ENCODE results near the gene FMO1.
A peak's percentile ranks its signal among the peaks of the same experiment; 100 is the strongest.

The FMO1 gene

GRCh38 chr1:171311771-171312558 lies 63.7 kb downstream of the FMO1 start:
- no peak for TF ChIP-seq POLR2AphosphoS5 (IDR thresholded peaks at IDR 0.05; ENCODE audit: low read depth, low read length)
- no peak for TF ChIP-seq REST (IDR thresholded peaks at IDR 0.05; ENCODE audit: insufficient read depth in 1 of 2, low read depth in 2 of 2, low read length in 2 of 2)
- no peak for TF ChIP-seq TAF1 (IDR thresholded peaks at IDR 0.05; ENCODE audit: borderline replicate concordance, insufficient read depth, low read length)
- no peak for TF ChIP-seq FOXP2 (optimal IDR thresholded peaks at IDR 0.05; ENCODE audit: borderline replicate concordance, extremely low read depth, extremely low read length, insufficient read depth)
- no peak for TF ChIP-seq SIN3A (IDR thresholded peaks at IDR 0.05; ENCODE audit: borderline replicate concordance, insufficient read depth, low read length)

- TF ChIP-seq TAF1 (IDR thresholded peaks at IDR 0.05; ENCODE audit: borderline replicate concordance, insufficient read depth, low read length) (no peak), FOXP2 (optimal IDR thresholded peaks at IDR 0.05; ENCODE audit: borderline replicate concordance, extremely low read depth, extremely low read length, insufficient read depth) (no peak), SIN3A (IDR thresholded peaks at IDR 0.05; ENCODE audit: borderline replicate concordance, insufficient read depth, low read length) (no peak), REST (IDR thresholded peaks at IDR 0.05; ENCODE audit: insufficient read depth in 1 of 2, low read depth in 2 of 2, low read length in 2 of 2) (no peak), POLR2AphosphoS5 (IDR thresholded peaks at IDR 0.05; ENCODE audit: low read depth, low read length) (no peak)
These were observed 65.1 kb downstream of the FMO1 start for GRCh38 chr1:171313319-171313834.

- peak; percentile 59 to 81; a peak in 3 of 4 replicates for TF ChIP-seq REST (IDR thresholded peaks at IDR 0.05; ENCODE audit: insufficient read depth in 1 of 2, low read depth in 2 of 2, low read length in 2 of 2)
- TF ChIP-seq POLR2AphosphoS5 (IDR thresholded peaks at IDR 0.05; ENCODE audit: low read depth, low read length), result 0 out of 2 replicates have a peak, but pooled peaks have one; percentile 22
- TF ChIP-seq SIN3A (IDR thresholded peaks at IDR 0.05; ENCODE audit: borderline replicate concordance, insufficient read depth, low read length), result 0 out of 2 replicates have a peak, but pooled peaks have one; percentile 47
- no peak for TF ChIP-seq FOXP2 (optimal IDR thresholded peaks at IDR 0.05; ENCODE audit: borderline replicate concordance, extremely low read depth, extremely low read length, insufficient read depth)
- peak; percentile 55; the same call in 1 of the 2 replicates for TF ChIP-seq TAF1 (IDR thresholded peaks at IDR 0.05; ENCODE audit: borderline replicate concordance, insufficient read depth, low read length)
These were observed 65.6 kb downstream of the FMO1 start, which contains the start of gene FMO4 for GRCh38 chr1:171313835-171314320. Gene FMO4, plus strand, starts transcription at chr1:171314183. Its CDS starts 5,643 bp downstream, at chr1:171319826.

- TF ChIP-seq REST (IDR thresholded peaks at IDR 0.05; ENCODE audit: insufficient read depth in 1 of 2, low read depth in 2 of 2, low read length in 2 of 2), result no peak
These were observed 81.0 kb downstream of the FMO1 start for GRCh38 chr1:171329251-171329650.

Measured in PFSK-1 (cell line).